Activated T-cell treated with anti-CD3 and anti-CD28 coated beads, Interleukin-2, amount 50 U/mL, for 48 hours (primary cell): Measurements from ENCODE around the gene EXOC3L2.
"Not testable (repeated sequence)": the region's sequence is repeated elsewhere in the genome, so short reads cannot be mapped to it uniquely, and the experiment has no call there.

Source experiments
- DNase-seq, 2 experiments: peaks; one replicate each; pipeline ENCODE4 v3.0.0-alpha.2; 2020

EXOC3L2 gene

DNA sequence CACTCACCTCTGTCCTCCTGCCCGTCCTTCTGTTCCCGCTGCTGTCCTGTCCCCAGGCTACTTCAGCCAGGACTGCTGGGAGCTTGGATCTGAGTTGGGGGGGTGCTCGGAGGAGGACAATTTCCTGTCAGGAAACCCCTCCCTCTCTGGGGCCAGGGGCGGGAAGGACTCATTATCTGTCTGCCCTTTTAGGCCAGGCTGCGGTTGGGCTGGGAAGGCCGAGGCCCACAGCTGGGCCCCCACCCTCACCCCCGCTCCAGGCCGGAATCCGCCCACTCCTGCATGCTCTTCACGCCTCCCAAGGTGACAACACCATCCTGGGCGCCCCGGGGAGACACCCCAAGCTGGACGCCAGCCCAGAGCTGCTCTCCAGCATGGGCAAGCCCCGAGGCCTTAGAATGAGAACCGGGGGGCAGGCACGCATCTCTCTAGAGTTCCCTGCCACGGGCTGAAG is at the start of gene EXOC3L2:
EXOC3L2 (minus strand) TSS at position 74 of the 454 bp plus-strand sequence. CDS start 6,362 bp downstream, outside the sequence.
- DNase-seq = no peak

DNA sequence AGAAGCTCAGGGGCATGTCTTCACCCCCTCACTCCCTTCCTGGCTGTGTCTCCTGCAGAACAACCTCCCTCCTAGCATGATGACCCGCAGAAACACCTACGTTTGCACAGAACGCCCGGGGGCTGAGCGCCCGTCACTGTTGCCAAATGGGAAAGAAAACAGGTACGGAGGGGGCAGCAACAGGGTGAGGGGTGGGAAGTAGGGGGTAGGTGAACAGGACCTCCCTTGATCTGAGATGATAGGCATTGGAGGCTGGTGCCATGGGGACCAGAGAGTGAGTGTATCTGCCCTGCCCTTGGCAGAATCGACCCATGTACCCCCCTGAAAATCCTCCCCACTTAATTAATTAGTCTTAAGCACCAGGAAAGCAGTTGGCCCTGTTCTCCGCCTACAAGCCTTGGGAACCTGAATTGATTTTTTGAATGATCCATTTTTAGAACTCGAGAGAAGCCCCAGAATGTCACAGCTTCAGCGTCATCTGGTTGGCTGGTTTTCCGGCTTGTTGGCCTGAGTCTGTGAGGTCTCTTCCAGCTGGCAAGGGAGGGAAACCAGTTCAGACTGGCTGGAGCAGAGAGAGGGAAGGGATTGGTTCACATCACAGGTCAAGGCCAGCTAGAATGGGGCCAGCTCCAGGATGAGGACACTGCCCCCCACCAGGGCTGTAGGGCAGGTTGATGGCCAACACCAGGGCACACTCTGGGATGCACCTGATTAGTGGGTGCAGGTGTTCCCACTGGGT is 49.3 kb upstream of the EXOC3L2 start:
- no peak for DNase-seq

DNA sequence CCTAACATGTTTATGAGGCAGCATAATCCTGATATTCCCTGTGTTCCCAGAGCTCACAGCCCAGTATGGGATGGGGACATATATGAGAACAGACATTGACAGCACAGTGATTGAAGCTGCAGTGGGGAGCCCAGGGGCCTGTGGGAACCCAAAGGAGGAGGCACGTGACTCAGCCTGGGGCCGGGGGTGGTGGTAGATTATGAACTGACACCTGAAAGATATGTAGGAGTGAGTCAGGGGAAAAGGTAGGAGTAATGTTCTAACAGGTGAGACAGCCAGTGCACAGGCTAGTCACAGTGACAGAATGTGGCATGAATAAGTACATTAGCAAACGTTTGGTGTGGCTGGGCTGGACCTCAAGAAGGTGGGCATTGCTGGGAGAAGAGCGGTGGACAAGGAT is 48.5 kb upstream of the EXOC3L2 start:
- peak; percentile 33 to 50 for DNase-seq

DNA sequence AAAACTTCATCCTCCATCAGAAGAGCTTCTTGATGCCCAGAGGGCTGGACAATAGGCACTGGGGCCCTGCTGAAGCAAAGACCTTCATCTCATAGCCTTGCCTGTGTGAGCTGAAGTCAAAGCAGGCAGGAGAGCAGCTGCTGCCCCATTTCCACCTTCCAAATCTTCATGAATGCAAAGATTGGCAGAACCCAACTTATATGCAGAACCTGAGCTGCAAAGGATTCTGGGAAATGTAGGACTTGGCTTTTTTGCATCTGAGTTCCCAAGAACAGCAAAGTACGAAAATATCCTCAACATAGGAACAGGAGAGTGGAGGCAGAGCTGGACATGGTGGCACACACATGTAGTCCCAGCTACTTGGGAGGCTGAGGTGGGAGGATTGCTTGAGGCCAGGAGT is 46.6 kb upstream of the EXOC3L2 start:
- no peak for DNase-seq

DNA sequence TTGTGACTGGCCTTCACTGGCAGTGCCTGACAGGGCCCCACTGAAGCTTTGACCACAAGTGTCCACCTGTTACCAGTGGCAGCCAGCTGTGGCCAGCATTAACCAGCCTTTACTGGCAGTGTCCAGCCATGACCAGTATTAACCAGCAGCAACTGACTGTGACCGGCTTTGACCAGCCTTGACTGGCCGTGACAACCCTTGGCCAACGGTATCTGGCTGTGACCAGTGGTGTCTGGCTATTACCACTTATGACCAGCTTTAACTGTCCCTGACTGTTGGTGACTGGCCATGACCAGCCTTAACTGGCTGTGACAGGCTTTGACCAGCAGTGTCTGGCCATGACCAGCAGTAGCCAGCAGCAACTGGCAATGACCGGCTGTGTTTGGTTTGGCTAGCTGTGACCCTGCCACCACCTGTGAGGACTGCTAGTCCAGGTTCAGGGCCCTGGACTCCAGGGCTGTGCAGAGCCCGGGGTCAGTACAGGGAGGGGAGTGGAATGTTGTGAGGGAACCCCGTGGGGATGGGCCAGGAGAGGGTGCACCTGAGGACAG is 45.2 kb upstream of the EXOC3L2 start:
- DNase-seq = no peak

DNA sequence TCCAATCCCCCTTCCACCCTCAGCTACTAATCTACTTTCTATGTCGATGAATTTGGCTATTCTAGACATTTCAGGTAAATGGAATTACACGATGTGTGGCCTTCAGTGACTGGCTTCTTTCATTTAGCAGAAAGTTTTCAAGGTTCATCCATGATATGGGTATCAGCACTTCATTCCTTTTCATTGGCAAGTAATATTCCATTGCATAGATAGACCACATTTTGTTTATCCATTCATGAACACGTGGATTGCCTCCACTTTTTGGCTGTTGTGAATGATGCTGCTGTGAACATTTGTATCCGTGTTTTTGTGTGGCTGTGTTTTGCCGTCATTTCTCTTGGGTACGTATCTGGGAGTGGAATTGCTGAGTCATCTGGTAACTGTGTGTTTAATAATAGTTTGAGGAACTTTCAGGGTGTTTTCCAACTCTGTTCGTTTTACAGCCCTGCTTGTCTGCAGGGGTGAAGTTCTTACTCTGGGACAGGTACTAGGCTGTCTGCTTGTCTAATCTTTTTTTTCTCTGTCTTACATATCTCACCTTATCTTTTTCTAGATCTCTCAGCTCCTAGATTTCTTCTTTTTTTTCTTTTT is 38.3 kb upstream of the EXOC3L2 start:
- DNase-seq = no peak

DNA sequence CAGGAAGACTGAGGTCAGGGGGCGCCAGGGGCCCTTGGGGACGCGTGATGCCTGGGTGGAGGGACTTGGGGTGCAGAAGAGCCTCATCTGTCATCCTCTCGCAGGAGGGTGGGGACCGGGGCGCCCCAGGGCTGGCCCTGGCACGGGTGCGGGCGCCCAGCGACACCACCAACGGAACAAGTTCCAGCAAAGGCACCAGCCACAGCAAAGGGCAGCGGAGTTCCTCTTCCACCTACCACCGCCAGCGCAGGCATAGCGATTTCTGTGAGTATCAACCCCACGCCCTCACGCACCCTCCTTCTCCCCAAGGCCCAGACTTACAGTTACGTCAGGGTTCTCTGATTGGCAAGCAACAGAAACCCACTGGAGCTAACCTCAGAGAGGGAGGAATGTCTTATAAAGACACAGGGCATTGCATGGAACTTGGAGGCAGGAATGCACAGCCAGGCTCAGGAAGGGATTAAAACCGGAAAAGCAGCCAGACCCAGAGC is 35.3 kb upstream of the EXOC3L2 start:
- no peak for DNase-seq

DNA sequence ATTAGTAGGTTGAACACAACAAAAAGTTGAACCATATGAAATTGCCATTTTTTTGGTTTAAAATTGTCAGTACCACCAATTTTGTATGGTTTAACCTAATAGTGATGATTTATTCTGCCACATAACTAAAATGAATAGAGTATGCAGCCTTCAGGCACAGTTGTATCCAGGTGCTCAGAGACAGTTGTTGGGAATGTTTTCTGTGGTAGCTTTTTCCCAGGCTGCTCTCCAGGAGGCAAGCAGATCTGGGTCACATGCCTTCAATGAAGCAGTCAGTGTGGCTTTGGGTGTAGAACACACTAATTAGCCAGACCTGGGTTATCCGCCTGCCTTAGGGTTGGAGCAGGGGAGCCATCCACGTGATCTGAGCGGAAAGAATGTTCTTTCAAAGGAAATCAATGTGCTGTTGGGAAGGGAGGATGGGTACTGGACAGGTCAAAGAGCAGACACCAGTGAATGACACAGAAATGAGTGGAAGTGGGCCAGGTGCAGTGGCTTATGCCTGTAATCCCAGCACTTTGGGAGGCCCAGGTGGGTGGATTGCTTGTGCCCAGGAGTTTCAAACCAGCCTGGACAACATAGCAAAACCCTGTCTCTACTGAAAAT is 34.5 kb upstream of the EXOC3L2 start:
- no peak for DNase-seq

DNA sequence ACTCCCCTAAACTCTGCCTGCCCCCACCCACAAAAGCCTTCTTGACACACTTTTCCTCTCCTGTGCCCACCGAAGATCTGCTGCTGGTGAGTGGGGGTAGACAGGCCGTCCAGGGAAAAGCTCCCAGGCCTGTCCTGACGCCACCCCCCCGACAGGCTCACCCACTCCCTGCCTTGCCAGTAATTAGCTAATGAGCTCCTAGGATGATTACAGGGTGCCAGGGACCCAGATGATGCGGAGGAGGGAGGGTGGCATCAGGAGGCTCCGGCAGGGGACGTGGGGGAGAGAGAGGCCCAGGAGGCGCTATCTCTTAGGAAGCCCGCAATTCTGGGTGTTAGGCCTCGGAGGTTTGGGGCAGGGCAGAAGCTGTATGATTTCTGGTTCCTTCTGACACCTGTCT is 32.9 kb upstream of the EXOC3L2 start:
- no peak for DNase-seq

DNA sequence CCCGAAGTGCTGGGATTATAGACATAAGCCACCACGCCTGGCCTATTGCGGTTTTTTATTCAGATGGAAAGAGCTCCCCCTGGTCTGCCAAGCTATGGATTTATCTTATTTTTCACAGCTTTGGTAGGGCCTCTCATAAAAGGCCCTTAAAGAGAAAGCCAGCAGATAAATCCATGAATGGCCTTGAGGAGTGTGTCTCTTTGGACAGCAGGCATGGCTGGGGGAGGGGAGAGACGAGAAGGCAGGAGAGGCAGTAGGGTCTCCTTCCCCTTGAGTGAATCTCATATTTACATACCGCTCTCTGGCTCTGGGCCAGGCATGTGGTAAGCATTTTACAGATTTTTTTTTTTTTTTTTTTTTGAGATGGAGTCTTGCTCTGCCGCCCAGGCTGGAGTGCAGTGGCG is 31.1 kb upstream of the EXOC3L2 start:
- no peak for DNase-seq

DNA sequence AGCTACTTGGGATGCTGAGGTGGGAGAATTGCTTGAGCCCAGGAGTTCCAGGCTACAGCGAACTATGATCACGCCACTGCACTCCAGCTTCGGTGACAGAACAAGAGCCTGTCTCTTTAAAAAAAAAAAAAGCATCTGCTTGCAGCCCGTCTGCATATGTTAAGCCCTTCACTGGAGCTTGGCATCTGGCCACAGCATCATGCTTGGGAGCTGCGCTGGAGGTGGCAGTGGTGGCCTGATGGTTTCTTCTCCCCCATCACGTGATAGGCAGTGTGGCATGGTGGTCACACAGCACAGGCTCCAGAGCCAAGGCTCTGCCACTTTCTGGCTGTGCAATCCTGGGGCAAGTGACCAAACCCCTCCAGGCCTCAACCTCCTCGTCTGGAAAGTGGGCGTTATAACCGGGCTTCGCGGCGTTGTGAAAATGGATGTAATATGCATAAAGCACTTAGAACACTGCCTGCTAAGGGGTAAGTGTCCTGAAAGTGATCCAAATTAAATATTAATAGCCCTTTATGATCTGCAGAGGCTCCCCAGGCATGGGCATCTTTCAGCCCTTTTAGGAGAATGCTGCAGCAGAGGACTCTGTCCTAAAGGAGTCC is 30.3 kb upstream of the EXOC3L2 start:
- DNase-seq = no peak

DNA sequence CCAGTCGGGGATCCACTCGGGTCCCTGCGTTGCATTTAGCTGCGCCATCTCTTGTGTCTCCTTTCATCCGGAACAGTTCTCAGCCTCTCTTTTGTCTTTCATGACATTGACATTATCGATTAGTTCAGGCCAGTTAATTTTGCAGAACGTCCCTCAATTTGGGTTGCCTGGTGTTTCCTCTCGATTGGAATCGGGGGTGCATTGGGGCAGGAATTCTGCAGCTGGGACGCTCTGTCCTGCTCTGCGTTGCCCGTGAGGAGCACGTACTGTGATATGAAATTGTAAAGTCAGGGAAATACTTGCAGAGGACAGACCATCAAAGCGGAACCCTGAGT is 28.3 kb upstream of the EXOC3L2 start:
- no peak for DNase-seq

DNA sequence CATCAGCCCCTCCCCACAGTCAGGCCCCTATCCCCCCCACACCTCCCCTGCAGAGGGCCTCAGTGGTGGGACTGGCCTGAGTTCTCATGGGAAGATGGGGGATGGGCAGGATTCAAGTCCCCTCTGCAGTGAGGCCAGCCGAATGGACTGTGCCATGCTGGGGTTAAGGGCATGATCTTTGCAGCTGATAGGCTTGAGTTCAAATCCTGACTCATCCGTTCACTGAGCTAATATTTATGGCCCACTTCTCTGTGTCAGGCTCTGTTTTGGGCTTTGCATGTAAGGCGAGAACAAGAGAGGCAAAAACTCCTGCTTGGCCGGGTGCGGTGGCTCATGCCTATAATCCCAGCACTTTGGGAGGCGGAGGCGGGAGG is 26.5 kb upstream of the EXOC3L2 start:
- DNase-seq = no peak

DNA sequence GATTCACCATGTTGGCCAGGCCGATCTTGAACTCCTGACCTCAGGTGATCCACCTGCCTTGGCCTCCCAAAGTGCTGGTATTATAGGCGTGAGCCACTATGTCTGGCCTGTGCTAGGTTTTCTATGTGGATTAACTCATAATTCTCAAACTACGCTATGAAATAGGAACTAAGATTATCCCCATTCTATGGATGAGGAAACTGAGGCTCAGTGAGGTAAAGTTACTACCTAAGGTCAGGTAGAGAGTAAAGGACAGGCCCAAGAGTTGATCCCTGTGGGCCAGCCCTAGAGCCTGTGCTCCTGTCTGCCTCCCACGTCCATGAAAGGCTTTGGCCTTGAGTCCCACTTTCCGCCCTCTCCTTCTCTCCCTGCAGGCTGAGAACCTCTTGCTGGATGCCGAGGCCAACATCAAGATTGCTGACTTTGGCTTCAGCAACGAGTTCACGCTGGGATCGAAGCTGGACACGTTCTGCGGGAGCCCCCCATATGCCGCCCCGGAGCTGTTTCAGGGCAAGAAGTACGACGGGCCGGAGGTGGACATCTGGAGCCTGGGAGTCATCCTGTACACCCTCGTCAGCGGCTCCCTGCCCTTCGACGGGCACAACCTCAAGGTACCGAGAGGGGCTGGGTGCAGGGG is 26.0 kb upstream of the EXOC3L2 start:
- no peak for DNase-seq

DNA sequence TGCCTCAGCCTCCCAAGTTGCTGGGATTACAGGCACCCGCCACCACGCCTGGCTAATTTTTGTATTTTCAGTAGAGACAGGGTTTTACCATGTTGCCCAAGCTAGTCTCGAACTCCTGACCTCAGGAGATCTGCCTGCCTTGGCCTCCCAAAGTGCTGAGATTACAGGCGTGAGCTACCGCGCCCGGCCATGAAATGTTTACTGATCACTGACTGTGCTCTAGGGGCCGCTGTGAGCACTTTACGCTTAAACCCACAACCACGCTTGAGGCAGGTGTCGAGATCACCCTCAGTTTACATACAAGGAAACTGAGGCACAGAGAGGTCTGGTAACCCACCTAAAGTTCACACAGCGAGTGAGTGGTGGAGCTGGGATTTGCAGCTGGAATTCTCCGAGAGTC is 24.7 kb upstream of the EXOC3L2 start:
- not testable (repeated sequence) for DNase-seq

DNA sequence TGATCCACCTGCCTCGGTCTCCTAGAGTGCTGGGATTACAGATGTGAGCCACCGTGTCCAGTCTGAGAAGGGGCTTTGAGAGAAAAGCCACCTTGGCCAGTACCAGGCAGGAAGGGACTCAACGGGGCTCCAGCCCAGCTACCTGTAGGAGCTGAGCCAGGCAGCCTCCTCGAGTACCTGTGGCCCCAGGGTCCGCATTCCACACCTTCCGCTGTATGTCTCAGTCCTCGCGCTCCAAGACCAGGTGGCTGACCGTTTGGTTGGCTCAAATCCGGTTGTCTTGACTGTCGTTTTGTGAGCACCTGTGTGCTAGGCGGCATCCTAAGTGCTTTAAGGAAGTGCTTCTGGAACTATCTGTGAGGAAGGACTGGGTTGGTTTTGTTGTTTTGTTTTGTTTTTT is 22.1 kb upstream of the EXOC3L2 start:
- DNase-seq = no peak

DNA sequence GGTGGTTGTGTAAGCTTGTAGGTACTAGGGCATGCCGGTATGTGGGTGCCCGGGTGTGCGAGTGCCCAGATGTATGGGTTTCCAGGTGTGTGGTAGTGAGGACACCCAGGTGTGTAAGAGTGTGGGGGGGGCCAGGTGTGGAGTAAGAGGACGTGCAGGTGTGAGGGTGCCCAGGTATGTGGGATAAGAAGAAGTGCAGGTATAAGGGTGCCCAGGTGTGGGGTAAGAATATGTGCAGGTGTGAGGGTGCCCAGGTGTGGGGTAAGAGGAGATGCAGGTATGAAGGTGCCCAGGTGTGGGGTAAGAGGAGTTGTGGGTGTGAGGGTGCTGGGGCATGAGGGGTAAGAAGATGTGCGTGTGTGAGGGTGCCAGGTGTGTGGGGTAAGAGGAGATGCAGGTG is 20.2 kb upstream of the EXOC3L2 start:
- DNase-seq = no peak

DNA sequence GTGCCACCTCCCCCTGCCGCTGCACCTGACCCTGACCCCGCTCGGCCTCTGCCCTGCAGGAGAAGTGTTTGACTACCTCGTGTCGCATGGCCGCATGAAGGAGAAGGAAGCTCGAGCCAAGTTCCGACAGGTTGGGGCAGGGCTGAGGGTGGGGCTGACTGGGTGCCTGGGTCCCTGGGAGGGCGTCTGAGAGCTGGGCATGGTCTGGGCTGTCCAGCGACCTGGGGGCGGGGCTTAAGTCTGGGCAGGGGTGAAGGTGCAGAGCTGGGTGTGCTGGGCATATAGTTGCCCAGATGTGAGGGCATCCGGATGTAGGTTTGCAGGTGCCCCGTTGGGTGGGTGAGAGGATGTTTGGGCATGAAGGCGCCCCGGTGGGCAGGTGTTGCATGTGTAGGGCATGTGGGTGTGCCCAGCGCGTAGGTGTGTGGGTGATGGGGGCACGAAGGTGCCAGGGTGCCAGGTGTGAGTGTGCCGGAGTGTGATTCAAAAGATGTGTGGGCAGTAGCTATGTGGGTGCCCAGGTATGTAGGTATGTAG is 19.6 kb upstream of the EXOC3L2 start:
- no peak for DNase-seq

DNA sequence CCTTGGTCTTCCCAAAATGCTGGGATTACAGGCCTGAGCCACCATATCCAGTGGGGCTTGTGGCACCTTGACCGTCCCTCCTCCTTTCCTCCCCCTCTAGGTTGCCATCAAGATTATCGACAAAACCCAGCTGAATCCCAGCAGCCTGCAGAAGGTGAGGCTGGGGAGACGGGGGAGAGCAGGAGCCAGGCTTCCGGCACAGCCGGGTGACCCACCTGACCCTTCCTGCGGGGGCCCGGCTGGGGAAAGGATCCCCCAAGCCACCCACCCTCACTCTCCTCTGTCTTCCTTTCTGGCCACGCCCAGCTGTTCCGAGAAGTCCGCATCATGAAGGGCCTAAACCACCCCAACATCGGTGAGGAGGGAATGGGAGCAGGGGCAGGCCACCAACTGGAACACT is 17.8 kb upstream of the EXOC3L2 start:
- DNase-seq = no peak

DNA sequence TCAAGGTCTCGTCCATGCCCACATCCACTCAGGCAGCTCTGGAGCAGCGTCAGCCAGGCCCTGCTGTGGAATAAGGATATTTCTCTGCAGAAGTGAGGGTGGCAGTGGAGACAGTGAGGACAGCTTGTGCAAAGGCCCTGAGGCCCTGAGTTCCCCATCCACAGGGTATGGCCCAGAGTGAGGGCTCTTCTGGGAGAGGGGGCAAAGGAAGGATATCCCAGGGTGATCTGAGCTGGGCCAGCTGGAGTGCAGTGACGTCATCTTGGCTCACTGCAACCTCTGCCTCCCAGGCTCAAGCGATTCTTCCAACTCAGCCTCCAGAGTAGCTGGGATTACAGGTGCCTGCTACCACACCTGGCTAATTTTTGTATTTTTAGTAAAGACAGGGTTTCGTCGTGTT is 17.4 kb upstream of the EXOC3L2 start:
- no peak for DNase-seq

DNA sequence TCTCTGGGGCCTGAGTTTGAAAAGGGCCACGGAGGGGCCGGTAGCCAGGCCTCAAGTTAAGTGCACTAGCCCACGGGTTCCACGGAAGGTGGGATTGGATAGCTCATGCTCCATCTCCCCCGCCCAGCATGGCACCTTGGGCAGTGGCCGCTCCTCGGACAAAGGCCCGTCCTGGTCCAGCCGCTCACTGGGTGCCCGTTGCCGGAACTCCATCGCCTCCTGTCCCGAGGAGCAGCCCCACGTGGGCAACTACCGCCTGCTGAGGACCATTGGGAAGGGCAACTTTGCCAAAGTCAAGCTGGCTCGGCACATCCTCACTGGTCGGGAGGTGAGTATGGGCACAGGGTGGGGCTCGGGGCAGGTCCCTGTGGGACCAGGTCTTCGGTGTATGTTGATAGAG is 13.7 kb upstream of the EXOC3L2 start:
- DNase-seq = no peak

DNA sequence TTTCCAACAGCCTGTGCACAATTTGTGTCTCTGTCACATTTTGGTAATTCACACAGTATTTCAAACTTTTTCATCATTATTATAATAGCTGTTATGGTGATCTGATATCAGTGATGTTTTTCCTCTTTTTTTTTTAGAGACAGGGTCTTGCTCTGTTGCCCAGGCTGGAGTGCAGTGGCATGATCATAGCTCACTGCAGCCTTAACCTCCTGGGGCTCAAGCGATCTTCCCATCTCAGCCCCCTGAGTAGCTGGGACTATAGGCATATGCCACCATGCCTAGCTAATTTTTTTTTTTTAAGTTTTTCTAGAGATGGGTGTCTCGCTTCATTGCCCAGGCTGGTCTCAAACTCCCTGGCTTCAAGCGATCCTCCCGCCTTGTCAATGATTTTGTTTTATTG is 11.6 kb upstream of the EXOC3L2 start:
- DNase-seq = no peak

DNA sequence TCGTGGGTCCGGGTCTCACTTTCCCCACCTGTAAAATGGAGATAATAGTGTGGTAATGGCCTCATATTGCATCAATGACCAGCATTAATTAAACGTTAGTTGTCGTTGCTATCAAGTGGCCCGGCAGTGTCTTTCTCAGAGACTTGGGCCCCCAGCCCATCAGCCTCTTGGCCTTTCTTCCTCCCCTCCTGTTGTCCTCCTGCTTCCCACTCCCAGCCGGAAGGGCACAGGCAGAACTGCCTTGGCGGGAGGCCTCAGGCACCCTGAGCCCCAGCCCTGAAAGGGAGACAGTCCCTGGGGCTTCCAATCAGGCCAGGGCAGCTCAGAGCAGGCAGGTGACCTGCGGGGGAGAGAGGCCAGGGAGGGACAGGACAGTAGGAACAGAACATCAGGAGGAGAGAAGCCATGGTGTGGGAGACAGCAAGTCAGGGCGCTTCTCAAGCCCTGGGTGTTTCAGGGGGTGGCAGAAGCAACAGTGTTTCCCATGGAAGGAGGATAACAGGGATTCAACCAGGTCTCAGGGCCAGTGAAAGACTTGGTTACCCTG is 10.5 kb upstream of the EXOC3L2 start:
- no peak for DNase-seq
